Stimulated activated CD8-positive, alpha-beta memory T cell treated with anti-CD3 and anti-CD28 coated beads, Interleukin-7, amount 100 ng/mL, for 48 hours (primary cell): Measurements from ENCODE around the gene PANK4.
"Not testable (repeated sequence)": the region's sequence is repeated elsewhere in the genome, so short reads cannot be mapped to it uniquely, and the experiment has no call there.

Experiments used
- DNase-seq, 2 donors: peaks; one replicate each; pipeline ENCODE4 v3.0.0-alpha.2; 2020; ENCODE audit warnings: low read depth in 1 of 2; ENCODE audit errors: extremely low read depth in 1 of 2

The PANK4 gene

DNA sequence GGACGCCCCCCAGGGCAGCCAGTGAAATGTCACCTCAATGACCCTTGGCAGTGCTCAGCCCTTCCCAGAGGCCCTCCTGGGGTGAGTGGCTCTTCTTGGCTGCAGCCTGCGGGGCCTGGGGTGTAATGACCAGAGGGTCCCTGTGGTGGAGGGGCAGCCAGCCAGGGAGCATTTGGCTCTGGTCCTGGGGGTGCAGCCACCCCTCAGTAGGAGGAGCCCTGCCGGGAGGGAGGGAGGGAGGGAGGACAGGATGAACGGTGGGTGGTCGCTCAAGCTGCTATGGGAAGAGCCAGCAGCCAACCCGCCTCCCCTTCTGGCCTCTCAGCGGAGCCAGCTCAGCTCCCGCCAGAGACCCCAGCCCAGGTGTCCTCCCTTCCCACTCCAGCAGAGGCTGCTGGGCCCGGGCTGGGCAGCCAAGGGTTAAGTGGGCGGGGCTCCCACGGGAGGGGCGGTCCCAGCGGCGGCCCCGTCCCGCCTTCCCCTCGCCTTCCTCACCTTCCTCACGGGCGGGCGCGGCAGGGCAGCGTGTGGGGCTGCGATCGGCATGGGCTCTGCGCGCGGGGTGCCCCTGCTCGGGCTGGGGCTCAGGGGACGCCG is 59.3 kb downstream of the PANK4 start:
- no peak for DNase-seq

DNA sequence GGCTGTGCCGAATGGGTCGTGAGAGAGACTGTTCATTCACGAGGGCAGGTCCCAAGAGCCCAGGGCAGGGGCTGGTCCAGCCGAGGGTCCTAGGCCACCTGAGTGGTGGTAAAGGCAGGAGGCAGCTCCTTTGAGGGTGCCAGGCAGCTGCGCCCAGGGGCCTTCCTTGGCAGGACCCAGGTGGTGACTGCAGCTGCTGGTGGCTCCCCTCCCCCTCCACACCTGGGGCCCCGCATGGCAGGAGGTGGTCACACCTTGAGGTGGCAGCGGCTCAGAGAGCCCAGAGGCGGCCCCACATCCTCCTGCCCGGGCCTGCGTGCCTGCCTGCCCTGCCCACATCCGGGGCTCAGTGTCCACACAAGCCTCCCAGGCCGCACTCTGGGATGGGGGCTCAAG is 60.1 kb downstream of the PANK4 start:
- no peak for DNase-seq

DNA sequence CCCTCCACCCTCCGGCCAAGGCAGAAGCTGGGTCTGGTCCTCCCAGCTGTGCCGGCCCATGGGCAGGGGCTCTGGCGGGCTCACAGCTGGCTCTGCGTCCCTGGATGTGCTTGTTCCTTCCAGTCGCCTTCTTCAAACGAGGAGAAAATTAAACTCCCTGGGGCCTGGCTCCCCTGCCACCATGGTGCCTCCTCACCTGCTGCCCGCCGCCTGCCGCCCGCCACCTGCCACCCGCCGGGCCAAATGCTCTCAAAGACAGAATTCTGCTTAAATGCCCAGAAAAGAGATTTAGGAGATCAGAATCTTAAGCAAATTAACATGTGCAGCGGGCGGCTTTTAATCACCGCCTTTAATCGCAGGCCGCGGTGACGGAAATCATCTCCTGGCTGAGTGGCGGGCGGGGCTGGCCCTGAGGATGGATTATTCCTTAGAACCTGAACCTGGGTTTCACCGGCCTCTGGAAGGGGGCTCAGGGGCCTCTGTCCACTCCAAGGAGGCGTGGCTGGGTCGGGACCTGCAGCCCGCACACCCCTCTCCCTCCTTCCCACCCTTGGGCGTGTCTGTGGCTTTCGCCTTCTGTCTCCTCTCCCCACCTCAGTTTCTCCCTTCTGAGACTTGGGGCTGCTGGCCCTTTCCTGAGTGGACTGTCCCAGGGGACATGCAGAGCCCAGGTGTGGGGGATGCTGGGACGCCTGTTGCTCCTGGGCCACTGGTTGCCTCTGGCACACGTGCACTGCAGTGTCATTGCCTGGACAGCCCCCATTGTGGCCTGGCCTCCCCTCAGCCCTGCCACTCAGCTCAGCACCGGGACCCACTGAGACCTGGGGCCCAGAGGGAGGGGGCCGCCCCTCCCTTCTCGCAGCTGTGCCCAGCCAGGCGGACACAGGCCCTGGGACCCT is 60.8 kb downstream of the PANK4 start:
- no peak for DNase-seq

DNA sequence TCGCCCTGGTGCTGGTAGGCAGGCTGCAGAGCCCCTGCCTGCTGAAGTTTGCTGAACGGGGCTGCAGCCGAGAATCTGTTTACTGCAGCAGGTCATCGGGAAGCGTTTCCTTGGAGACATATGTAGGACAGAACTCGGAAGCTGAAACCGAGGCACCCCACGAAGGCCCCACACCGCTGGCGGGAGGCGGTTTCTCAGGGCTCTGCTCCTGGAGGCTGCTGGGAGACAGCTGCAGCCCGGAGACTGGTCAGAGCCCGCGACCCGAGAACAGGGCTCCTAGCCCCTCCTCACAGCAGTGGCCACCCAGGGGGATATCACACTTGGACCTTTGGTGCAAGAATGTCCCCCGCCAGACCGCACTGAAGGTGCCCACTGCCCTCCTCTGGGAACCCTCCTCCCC is 63.0 kb downstream of the PANK4 start:
- DNase-seq, result no peak

DNA sequence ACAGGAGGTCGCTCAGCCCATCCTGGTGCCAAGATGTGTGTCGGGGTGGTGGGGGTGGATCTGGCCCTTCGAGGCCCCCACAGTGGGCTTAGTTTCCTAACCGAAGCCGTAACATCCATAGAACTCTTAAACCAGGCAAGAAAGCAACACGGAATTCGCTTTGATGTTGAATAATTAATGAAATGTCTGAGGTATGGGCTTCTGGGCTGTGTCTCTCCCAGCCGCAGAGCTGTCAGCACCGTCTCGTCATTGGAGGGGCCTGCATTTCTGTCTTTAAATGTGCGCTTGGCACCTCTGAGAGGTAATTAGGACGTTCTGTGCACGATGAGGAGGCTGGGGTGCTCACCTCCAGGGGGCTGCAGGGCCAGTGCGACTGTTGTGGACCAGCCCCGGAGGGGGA is 63.6 kb downstream of the PANK4 start:
- no peak for DNase-seq

DNA sequence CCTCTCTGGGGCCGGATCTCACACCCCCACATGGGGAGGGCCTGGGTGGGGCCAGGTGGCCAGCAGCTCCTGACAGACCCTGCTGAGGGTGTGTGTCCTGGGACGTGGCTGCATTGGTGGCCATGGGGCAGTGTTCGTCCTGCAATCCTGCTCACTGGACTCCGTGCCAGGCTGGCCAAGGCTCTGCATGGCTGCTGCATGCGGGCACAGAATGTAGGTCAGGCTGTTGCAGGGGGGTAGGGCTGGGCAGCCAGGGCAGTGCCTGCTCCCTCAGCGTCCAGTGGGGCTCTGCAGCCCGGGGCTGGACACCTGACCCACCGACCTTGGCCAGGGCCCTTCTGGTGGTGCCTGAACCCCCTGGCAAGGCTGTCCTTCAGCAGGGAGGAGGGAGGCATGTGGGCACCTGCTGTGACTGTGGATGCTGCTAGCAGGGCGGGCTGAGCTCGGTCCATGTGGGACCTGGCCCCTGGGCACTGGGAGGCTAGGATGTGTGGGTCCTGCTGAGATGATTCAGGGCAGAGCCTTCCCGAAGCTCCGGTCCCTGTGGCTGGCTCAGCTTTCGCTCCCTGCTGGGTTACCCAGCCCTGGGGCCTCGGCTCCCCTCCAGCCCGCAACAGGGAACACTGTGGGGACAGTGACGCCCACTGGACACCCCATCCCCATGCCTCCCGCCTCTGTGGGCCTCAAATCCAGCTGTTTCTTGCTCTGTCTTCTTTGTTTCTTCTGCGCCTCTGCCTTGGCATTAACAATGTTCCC is 65.2 kb downstream of the PANK4 start:
- DNase-seq, result no peak

DNA sequence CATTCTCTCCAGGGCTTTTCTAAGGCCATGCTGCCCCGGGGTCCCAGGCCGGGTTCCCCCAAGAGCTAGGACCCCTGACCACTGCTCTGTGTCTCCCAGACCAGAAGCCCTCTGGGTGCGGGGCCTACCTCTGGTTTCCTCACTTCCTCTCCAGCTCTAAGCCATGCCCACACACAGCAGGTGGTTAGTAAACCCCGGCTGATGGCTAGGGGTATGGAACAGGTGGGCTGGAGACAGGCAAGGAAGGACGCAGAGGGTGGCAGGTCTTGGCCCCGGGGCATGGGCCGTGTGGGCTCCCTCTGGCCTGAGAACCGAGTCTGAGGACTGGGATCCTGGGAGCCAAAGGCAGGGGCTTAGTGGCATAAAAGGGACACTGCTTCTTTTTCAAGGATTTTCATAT is 66.2 kb downstream of the PANK4 start:
- DNase-seq, result no peak

DNA sequence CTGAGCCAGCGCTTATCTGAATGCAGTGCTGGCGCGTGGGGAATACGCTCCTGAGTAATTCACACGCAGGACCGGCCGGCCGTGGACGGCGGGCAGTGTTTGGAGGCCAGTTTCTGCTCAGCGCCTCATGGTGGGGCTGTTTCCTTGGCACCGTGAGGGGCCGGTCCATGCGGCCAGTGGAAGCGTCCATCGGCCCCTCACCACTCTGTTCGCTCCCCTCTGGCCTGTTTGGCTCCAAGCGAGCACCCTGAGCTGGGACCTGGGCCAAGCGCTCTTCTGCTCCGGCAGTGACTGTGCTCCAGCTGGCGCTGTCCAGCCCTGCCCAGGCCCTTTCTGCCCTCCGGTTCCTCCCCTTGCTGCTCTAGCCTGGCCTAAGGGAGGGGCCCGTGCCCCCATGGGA is 66.6 kb downstream of the PANK4 start:
- no peak for DNase-seq

DNA sequence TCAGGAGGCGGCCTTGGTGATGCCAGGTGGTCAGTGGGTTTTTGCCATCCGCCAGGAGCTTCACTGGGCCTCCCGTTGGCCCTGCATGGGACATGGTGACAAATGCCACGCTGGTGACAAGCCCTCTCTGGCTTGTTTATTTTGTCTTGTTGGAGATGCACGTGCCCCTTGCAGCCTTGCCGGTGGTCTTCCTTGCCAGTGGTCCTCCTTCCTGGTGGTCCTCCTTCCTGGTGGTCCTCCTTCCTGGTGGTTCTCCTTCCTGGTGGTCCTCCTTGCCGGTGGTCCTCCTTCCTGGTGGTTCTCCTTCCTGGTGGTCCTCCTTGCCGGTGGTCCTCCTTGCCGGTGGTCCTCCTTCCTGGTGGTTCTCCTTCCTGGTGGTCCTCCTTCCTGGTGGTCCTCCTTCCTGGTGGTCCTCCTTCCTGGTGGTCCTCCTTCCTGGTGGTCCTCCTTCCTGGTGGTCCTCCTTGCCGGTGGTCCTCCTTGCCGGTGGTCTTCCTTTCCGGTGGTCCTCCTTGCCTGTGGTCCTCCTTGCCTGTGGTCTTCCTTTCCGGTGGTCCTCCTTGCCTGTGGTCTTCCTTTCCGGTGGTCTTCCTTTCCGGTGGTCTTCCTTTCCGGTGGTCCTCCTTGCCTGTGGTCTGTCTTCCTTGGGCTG is 67.2 kb downstream of the PANK4 start:
- DNase-seq, result not testable (repeated sequence)

DNA sequence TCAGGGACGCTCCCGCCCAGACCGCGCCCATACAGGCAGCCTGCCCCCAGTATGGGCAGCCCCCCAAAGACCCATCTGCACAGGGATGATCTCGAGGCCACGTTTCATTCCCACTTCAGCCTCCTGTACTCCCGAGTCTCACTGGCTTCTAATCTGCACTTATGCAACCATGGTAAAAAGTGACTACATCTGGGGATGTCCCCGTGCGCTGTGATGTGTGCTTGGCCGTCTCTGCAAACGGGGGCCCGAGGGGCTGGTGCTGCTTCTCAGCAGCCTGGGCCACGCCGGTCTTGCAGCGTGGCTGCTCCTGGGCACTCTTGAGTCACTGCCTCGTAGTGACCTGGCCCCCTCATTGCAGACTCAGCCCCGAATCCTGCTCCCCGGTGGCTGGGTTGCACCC is 67.7 kb downstream of the PANK4 start:
- no peak for DNase-seq
